Measurements from ENCODE around the gene AIMP1.

AIMP1 gene

GRCh38 chr4:106315968-106316772 lies at the start of gene AIMP1, which contains the start of gene TBCK:
Gene AIMP1, plus strand, starts transcription at chr4:106316550. Its CDS starts 8,460 bp downstream, at chr4:106325010.
Gene TBCK, minus strand, starts transcription at chr4:106316209. Its CDS starts 7,249 bp downstream, at chr4:106308960.
- no peaks in the 10 kb centered on the region for H3K9me3 ChIP-seq (ENCODE audit: severe bottlenecking)
- peak within 1 kb of the TSS; percentile 100 for H3K27ac ChIP-seq
- no peak for TF ChIP-seq CTCF (IDR thresholded peaks at IDR 0.05; ENCODE audit: low read depth, low read length)
- peaks cover 8% of the 10 kb centered on the region for H3K36me3 ChIP-seq
- H3K27me3 ChIP-seq (ENCODE audit: insufficient read depth, low read depth, severe bottlenecking): no peaks in the 10 kb centered on the region
- peak; percentile 96 for DNase-seq
- peak within 1 kb of the TSS; percentile 66 for H3K4me3 ChIP-seq (ENCODE audit: low read depth, low read length)

DNA sequence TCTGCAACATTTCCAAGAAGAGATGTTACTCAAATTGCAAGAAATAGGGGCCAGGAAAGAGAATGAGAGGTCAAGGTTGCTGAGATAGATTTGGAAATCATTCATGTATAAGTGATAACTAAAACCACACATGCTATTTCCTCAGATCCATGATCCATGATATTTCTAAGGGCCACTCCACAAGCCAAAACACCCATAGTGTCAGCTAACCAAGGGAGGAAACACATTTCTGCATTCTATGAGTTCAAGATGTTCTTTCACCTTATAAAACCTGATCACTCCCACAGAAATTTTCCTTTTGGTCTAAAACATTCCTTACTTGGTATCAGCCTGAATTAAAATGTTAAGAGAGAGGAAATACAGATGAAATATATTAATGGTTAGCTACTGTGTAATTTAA lies 47.6 kb upstream of the AIMP1 start:
- H3K9me3 ChIP-seq (ENCODE audit: severe bottlenecking): no peaks in the 10 kb centered on the region
- H3K27ac ChIP-seq: no peak overlapping the region
- H3K27me3 ChIP-seq (ENCODE audit: insufficient read depth, low read depth, severe bottlenecking): no peaks in the 10 kb centered on the region
- DNase-seq: no peak
- no peak for TF ChIP-seq CTCF (IDR thresholded peaks at IDR 0.05; ENCODE audit: low read depth, low read length)
- H3K4me3 ChIP-seq (ENCODE audit: low read depth, low read length): no peak overlapping the region
- no peaks in the 10 kb centered on the region for H3K36me3 ChIP-seq

DNA sequence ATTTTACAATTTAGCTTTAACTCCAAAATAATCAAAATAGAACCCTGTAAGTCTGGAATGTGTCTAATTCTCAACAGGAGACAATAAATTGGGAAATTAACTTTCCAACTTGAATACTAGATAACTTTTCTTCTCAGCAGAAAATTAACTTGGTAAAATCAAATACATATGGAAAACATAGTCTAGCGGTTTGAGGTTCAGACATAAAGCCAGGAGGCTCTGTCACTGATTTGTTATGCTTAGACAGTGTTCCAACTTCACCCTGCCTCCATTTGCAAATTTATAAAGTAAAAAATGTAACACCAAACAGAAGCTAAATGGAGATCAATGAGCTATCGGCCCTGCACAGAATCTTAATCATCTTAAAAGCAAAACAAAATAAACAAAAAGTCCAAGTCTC lies 46.6 kb upstream of the AIMP1 start:
- no peak for DNase-seq
- Histone ChIP-seq H3K9me3 (ENCODE audit: severe bottlenecking) (no peaks in the 10 kb centered on the region), H3K27ac (no peak overlapping the region), H3K4me3 (ENCODE audit: low read depth, low read length) (no peak overlapping the region), H3K27me3 (ENCODE audit: insufficient read depth, low read depth, severe bottlenecking) (no peaks in the 10 kb centered on the region), H3K36me3 (no peaks in the 10 kb centered on the region)
- no peak for TF ChIP-seq CTCF (IDR thresholded peaks at IDR 0.05; ENCODE audit: low read depth, low read length)

DNA sequence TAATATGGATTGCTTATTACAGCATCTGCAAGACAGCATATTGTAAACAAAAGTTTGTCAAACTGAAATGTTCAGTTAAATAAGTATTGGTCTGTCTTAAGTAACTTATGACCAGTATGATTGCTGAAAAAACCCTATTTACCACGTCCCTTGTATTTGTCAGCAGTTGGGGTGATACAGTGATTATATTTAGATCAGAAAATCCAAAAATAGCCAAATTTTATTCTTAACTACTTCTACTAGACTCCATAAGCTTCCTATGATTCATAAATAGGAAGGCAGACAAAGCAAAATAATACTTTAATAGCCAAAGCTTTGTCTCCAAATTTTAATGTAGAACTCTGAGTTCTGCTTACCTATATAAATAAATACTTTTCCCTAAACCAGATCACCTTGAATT lies 45.6 kb upstream of the AIMP1 start:
- H3K27ac ChIP-seq: no peak overlapping the region
- H3K4me3 ChIP-seq (ENCODE audit: low read depth, low read length): no peak overlapping the region
- no peak for DNase-seq
- H3K27me3 ChIP-seq (ENCODE audit: insufficient read depth, low read depth, severe bottlenecking): no peaks in the 10 kb centered on the region
- TF ChIP-seq CTCF (IDR thresholded peaks at IDR 0.05; ENCODE audit: low read depth, low read length): no peak
- H3K9me3 ChIP-seq (ENCODE audit: severe bottlenecking): no peaks in the 10 kb centered on the region
- no peaks in the 10 kb centered on the region for H3K36me3 ChIP-seq

- no peaks in the 10 kb centered on the region for H3K36me3 ChIP-seq
- no peaks in the 10 kb centered on the region for H3K27me3 ChIP-seq (ENCODE audit: insufficient read depth, low read depth, severe bottlenecking)
- H3K9me3 ChIP-seq (ENCODE audit: severe bottlenecking): no peaks in the 10 kb centered on the region
- no peak overlapping the region for H3K27ac ChIP-seq
- no peak for TF ChIP-seq CTCF (IDR thresholded peaks at IDR 0.05; ENCODE audit: low read depth, low read length)
- DNase-seq: no peak
- no peak overlapping the region for H3K4me3 ChIP-seq (ENCODE audit: low read depth, low read length)
Observed at GRCh38 chr4:106273831-106274230, 42.5 kb upstream of the AIMP1 start.

Data from WERI-Rb-1 (cell line).